H54 (cell line): ENCODE data around the gene HAUS7.
A peak's percentile ranks its signal among the peaks of the same experiment; 100 is the strongest.

Source experiments
- DNase-seq: peaks from one replicate; pipeline ENCODE4 v3.0.0; 2011; ENCODE audit warnings: low spot score, mixed read lengths; ENCODE audit not compliant: insufficient read length
- FAIRE-seq: peaks from 3 replicates; lab custom pipeline; 2011; peaks lifted over from hg19 to GRCh38; lab: Jason Lieb, UNC
- POLR2A ChIP-seq: IDR thresholded peaks from 2 replicates; pipeline ENCODE4 v1.6.1; 2011; ENCODE audit warnings: low read depth, mild to moderate bottlenecking, low read length

HAUS7 gene

GRCh38 chrX:153463031-153463430 is 7.3 kb downstream of the HAUS7 start:
- no peak for TF ChIP-seq POLR2A
- DNase-seq, result no peak
- FAIRE-seq, result no peak

DNA sequence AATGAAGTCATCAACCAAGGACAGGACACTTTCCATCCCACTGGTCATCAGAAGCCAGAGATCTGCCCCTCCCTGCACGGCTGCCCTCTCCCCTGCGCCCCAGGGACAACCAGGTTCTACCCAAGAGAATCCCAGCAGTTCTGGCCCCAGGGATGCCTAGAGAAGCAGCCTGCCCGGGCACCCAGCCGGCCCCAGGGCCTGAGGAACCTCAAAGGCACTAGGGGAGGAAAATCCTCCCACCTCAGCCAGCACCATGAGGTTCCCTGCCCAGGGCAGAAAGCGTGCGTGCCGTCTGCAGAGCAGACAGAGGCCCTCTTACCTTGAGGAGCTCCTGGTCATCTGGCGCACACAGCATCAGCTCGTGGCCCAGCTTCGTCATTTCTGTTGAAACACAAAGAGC is 8.1 kb downstream of the HAUS7 start:
- FAIRE-seq (no peak), DNase-seq (no peak)
- TF ChIP-seq POLR2A, result no peak

DNA sequence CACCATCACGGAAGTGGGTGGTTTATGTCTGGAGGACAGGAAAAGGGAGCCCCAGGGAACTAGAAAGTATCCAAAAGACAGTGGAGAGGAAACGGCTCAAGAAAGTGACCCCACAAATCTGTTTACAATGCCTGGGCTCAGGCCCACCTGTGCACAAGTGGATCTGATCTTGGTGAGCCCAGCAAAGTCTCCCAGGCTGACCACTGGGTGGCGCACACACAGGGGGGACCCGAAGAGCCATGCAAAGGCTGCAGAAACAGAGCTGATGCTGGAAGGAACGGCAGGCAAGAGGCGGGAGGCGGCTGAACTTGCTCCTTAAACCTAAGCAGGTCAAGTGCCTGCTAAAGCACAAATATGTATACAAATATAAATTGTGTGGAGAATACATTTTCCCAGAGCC is 9.6 kb downstream of the HAUS7 start:
- no peak for FAIRE-seq
- no peak for TF ChIP-seq POLR2A
- peak; percentile 48 for DNase-seq

- no peak for TF ChIP-seq POLR2A
- DNase-seq (no peak), FAIRE-seq (peak; percentile 6)
These were observed 10.4 kb downstream of the HAUS7 start for GRCh38 chrX:153459986-153460385.

DNA sequence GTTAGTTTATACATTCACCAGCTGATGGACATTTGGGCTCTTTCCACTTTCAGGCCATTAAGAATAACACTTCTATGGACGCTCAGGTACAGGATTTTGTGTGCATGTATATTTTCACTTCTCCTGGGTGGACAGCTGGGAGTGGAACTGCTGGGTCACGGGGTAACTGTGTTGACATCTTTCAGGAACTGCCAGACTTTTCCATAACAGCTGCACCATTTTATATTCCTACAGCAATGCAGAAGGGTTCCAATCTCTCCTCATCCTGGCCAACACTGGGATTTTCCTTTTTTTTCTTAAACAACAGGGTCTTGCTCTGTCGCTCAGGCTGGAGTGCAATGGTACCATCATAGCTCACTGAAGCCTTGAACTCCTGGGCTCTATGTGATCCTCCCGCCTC is 11.9 kb downstream of the HAUS7 start:
- no peak for FAIRE-seq
- no peak for DNase-seq
- TF ChIP-seq POLR2A, result no peak

GRCh38 chrX:153457827-153458466 is 12.4 kb downstream of the HAUS7 start:
- DNase-seq, result no peak
- no peak for TF ChIP-seq POLR2A
- no peak for FAIRE-seq

- DNase-seq (no peak), FAIRE-seq (no peak)
These were observed 13.1 kb downstream of the HAUS7 start for GRCh38 chrX:153457136-153457825.

DNA sequence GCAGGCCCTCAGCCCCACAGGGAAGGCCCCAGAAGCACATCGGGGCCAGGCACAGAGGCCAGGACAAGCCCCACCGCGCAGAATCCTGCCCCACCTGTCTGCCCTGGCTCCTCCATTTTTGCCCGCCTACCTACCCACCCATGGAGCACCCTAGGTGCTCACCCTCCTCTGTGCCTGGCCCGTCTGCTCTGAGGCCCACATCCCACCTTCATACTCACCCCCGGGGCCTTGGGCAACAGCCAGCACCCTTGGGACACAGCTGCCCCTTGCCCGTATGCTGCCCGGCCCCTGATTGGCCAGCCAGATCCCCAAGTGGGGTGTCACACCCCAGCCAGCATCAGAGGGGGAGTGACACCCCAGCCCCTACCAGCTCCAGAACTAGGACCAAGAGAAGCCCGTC is 13.7 kb downstream of the HAUS7 start:
- no peak for TF ChIP-seq POLR2A
- DNase-seq (no peak), FAIRE-seq (no peak)

More at GRCh38 chrX:153457136-153457825, 13.1 kb downstream of the HAUS7 start:
- no peak for TF ChIP-seq POLR2A

DNA sequence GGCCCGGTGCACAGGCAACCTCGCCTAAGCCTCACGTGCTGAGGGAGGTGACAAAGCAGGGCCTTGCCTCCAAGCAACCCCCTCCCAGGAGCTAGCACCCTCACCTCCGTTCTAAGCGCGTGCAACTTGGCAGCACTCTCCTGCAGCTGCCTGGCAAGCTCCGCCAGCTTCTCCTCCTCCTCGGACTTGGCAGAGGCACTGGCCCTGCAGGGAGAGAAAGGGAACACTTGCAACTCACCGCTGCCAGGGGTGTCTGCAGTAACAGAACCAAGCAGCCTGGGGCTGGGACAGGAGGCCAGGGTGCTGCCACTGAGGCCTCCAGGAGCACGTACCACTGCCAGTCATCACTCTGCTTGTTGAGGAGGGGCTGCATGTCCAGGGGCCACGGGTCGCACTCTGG is 14.2 kb downstream of the HAUS7 start:
- FAIRE-seq (no peak), DNase-seq (no peak)
- TF ChIP-seq POLR2A, result no peak

GRCh38 chrX:153455571-153455970 is 14.8 kb downstream of the HAUS7 start:
- no peak for TF ChIP-seq POLR2A
- FAIRE-seq (no peak), DNase-seq (no peak)

DNA sequence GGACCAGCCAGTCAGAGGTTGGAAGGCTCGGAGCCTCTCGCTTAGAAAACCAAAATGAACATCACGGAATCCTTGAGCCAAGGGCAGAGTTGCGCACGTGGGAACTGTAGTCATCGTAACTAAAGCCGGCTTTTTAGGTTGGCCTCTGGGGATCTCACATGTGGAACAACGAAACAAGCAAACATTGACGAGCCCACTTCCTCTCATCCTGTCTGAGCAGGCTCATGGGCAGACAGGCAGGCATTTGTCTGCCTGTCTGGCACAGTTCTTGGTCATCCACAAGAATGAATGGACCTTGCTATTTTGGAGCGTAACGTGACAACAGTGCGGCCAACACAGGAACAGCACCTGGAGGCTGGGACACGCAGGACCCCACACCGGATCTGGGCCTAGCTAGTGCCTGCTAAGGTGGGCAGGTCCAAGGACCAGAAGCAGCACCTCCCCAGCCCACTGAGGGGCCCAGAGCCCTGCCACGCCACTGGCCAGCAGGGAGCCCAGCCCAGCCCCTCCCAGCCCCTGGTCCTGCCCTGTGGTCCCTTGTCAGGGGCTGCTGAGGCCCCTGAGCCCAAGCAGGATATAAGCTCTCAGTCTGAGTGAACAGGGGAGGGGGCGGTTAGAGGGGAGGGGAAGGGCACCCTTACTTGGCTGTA is 15.3 kb downstream of the HAUS7 start:
- no peak for TF ChIP-seq POLR2A
- no peak for DNase-seq

DNA sequence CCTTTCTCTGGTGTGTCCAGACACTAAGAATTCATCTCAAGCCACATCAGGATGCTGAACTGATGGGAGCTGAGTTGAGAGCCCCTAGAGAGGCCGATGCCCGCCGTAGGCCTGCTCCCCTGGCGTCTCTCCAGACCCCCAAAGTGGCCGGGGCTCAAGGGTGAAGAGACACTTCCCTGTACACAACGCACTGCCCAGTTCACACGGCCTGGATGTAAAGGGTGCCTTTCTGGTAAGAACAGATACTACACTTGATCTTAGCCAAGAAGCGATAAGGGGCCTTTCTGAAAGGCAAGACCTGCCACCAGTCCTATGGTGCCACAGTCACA is 19.5 kb downstream of the HAUS7 start:
- DNase-seq (no peak), FAIRE-seq (no peak)
- TF ChIP-seq POLR2A, result no peak

More for the DNA sequence above, 15.3 kb downstream of the HAUS7 start:
- FAIRE-seq, result no peak

GRCh38 chrX:153450114-153450948 is 20.0 kb downstream of the HAUS7 start:
- DNase-seq, result no peak
- FAIRE-seq, result no peak
- no peak for TF ChIP-seq POLR2A

DNA sequence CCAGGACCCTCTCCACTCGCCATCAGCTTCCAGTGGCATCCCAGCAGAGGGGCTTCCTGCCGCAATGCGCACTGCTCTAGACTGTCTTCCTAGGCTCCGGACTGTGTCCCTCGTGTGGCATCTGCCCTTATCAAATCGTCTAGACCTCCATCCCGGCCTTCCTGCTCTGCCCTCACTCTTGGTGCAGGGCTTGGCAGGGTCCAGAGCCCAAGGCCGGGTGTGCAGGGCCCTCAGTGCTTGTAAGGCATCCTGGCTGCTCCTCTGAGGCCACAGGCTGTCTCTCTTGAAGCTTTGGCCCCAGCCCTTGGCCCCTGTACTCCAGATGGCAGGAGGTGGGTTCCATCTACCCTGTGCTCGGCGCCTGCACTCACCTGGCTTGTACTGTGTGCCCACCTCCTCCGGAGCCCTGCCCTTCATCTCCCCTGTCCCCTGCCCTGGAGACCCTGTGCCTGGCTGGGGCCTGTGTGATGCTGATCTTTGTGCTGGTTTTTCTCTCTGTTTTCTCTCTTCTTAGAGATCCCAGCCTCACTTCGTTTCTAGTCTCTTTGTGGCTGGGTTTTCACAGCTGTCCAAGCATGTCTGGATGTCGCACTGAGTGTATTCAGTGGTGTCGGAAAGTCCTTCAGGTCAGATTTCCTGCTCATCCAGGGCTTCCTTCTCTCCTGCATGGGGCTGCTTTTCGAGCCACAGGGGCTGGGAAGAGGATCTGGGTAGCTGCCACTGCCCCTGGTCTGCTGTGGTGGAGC is 20.8 kb downstream of the HAUS7 start:
- FAIRE-seq, result no peak
- no peak for TF ChIP-seq POLR2A
- DNase-seq, result no peak
